WERI-Rb-1 (cell line): ENCODE measurements around the gene MAP3K14.

ENCODE experiments used
- DNase-seq: peaks from one replicate; pipeline ENCODE4 v3.0.0-alpha.2; 2020
- H3K27ac ChIP-seq: fragments of 250-450 bp; sonication (Bioruptor Pico); 2 replicates; pipeline ENCODE4 v1.5.1; 2020; ENCODE audit warnings: mild to moderate bottlenecking, moderate library complexity
- H3K27me3 ChIP-seq: fragments of 250-450 bp; sonication (Bioruptor Pico); 2 replicates; pipeline ENCODE4 v1.5.1; 2021; ENCODE audit warnings: mild to moderate bottlenecking, low read depth, moderate library complexity; ENCODE audit not compliant: insufficient read depth, severe bottlenecking
- H3K36me3 ChIP-seq: fragments of 250-450 bp; sonication (Bioruptor Pico); 2 replicates; pipeline ENCODE4 v1.5.1; 2020; ENCODE audit warnings: mild to moderate bottlenecking, moderate library complexity
- H3K4me3 ChIP-seq: 2 replicates; pipeline ENCODE4 v1.5.1; 2011; ENCODE audit warnings: low read depth, mild to moderate bottlenecking, control low read depth, low read length
- H3K9me3 ChIP-seq: fragments of 250-450 bp; sonication (Bioruptor Pico); 2 replicates; pipeline ENCODE4 v1.5.1; 2021; ENCODE audit warnings: mild to moderate bottlenecking, moderate library complexity; ENCODE audit not compliant: severe bottlenecking
- CTCF ChIP-seq: IDR thresholded peaks from 2 replicates; pipeline ENCODE4 v1.5.1; 2011; ENCODE audit warnings: low read depth, mild to moderate bottlenecking, control low read depth, inconsistent platforms, low read length

Gene MAP3K14

GRCh38 chr17:45277216-45277849, 39.5 kb downstream of the MAP3K14 start:
- Histone ChIP-seq H3K9me3 (no peaks in the 10 kb centered on the region), H3K27me3 (no peaks in the 10 kb centered on the region), H3K4me3 (no peak overlapping the region), H3K27ac (no peak overlapping the region), H3K36me3 (peaks cover 42% of the 10 kb centered on the region)
- peak; percentile 91 for TF ChIP-seq CTCF
- DNase-seq: peak; percentile 96

- H3K9me3 ChIP-seq: no peaks in the 10 kb centered on the region
- no peaks in the 10 kb centered on the region for H3K27me3 ChIP-seq
- H3K36me3 ChIP-seq: peaks cover 45% of the 10 kb centered on the region
- no peak for TF ChIP-seq CTCF
- H3K27ac ChIP-seq: no peak overlapping the region
- no peak for DNase-seq
- H3K4me3 ChIP-seq: no peak overlapping the region
These were observed 40.8 kb downstream of the MAP3K14 start for GRCh38 chr17:45276031-45276430.

- H3K36me3 ChIP-seq: peaks cover 54% of the 10 kb centered on the region
- H3K9me3 ChIP-seq: no peaks in the 10 kb centered on the region
- no peak overlapping the region for H3K27ac ChIP-seq
- DNase-seq: no peak
- no peaks in the 10 kb centered on the region for H3K27me3 ChIP-seq
- H3K4me3 ChIP-seq: no peak overlapping the region
- TF ChIP-seq CTCF: no peak
These were observed 42.8 kb downstream of the MAP3K14 start for GRCh38 chr17:45274033-45274432.

GRCh38 chr17:45273551-45273957, 43.3 kb downstream of the MAP3K14 start:
- H3K4me3 ChIP-seq: no peak overlapping the region
- H3K36me3 ChIP-seq: peaks cover 59% of the 10 kb centered on the region
- no peaks in the 10 kb centered on the region for H3K27me3 ChIP-seq
- no peak overlapping the region for H3K27ac ChIP-seq
- H3K9me3 ChIP-seq: no peaks in the 10 kb centered on the region
- DNase-seq: peak; percentile 7
- no peak for TF ChIP-seq CTCF

- Histone ChIP-seq H3K4me3 (no peak overlapping the region), H3K36me3 (peaks cover 78% of the 10 kb centered on the region), H3K9me3 (no peaks in the 10 kb centered on the region), H3K27ac (no peak overlapping the region), H3K27me3 (no peaks in the 10 kb centered on the region)
- TF ChIP-seq CTCF: no peak
- DNase-seq: no peak
These were observed 45.2 kb downstream of the MAP3K14 start for GRCh38 chr17:45271603-45272002.

GRCh38 chr17:45270828-45271418, 45.9 kb downstream of the MAP3K14 start:
- H3K9me3 ChIP-seq: no peaks in the 10 kb centered on the region
- peak overlapping the region; percentile 17; the same call in 1 of the 2 replicates for H3K27ac ChIP-seq
- peak; percentile 66 for DNase-seq
- H3K4me3 ChIP-seq: no peak overlapping the region
- peak; percentile 95 for TF ChIP-seq CTCF
- H3K27me3 ChIP-seq: no peaks in the 10 kb centered on the region
- H3K36me3 ChIP-seq: peaks cover 85% of the 10 kb centered on the region
